HT-29 (cell line): ENCODE data around the gene ANHX. TPM values are rescaled to one million over a fixed set of nuclear protein-coding genes. Genes with fewer than 3 reads are reported as not detected.

Experiments used
- DNase-seq: peaks from one replicate; pipeline ENCODE4 v3.0.0-alpha.2; 2015; ENCODE audit warnings: low spot score
- small RNA-seq: library from RNA; depleted of rRNA; stranded (forward); fragments of <200 nt; gene quantifications from one replicate; pipeline ENCODE3, GENCODE V24; 2014
- total RNA-seq: library from RNA; depleted of rRNA; stranded (reverse); fragments of >200 nt; shearing (Covaris generic); gene quantifications from 2 replicates; pipeline ENCODE4 v1.2.3, GENCODE V29; 2014; rRNA removed

Gene ANHX
- total RNA-seq, 1 experiment from 2014 or later, result not detected

DNA sequence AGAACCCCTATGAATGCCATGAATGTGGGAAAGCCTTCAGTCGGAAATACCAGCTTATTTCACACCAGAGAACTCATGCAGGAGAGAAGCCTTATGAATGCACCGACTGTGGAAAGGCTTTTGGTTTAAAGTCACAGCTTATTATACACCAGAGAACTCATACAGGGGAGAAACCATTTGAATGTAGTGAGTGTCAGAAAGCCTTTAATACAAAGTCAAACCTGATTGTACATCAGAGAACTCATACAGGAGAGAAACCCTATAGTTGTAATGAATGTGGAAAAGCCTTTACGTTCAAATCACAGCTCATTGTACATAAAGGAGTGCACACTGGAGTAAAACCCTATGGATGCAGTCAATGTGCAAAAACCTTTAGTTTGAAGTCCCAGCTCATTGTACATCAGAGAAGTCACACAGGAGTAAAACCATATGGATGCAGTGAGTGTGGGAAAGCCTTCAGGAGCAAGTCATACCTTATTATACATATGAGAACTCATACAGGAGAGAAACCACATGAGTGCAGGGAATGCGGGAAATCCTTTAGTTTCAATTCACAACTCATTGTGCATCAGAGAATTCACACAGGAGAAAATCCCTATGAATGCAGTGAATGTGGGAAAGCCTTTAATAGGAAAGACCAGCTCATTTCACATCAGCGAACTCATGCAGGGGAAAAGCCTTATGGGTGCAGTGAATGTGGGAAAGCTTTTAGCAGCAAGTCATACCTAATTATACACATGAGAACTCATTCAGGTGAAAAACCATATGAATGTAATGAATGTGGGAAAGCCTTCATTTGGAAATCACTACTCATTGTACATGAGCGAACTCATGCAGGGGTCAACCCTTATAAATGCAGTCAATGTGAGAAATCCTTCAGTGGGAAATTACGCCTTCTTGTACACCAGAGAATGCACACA, 32.1 kb downstream of the ANHX start:
- DNase-seq, result peak; percentile 30

DNA sequence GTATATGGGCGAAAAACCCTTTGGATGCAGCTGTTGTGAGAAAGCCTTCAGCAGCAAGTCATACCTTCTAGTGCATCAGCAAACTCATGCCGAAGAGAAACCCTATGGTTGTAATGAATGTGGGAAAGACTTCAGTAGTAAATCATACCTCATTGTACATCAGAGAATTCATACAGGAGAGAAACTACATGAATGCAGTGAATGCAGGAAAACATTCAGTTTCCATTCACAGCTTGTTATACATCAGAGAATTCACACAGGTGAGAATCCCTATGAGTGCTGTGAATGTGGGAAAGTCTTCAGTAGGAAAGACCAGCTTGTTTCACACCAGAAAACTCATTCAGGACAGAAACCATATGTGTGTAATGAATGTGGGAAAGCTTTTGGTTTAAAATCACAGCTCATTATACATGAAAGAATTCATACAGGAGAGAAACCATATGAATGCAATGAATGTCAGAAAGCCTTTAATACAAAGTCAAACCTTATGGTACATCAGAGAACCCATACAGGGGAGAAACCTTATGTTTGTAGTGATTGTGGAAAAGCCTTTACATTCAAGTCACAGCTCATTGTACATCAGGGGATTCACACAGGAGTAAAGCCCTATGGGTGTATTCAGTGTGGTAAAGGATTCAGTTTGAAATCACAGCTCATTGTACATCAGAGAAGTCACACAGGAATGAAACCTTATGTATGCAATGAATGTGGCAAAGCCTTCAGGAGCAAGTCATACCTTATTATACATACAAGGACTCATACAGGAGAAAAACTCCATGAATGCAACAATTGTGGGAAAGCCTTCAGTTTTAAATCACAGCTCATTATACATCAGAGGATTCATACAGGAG, 33.0 kb downstream of the ANHX start:
- DNase-seq, result no peak

DNA sequence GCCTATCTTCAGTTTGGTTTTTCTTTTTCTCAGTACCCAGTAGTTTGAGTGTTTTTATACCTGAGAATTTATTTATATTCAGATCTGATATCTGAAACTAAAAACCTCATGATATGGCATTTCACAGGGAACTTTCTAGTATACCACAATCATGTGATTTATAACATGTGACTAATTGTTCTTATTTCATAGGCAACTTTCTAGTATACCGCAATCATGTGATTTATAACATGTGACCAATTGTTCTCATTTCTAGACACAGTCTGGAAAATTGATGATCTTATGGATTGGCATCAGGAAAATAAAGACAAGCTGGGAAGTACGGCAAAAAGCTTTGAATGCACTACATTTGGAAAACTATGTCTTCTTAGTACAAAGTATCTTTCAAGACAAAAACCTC, 33.8 kb downstream of the ANHX start:
- no peak for DNase-seq

DNA sequence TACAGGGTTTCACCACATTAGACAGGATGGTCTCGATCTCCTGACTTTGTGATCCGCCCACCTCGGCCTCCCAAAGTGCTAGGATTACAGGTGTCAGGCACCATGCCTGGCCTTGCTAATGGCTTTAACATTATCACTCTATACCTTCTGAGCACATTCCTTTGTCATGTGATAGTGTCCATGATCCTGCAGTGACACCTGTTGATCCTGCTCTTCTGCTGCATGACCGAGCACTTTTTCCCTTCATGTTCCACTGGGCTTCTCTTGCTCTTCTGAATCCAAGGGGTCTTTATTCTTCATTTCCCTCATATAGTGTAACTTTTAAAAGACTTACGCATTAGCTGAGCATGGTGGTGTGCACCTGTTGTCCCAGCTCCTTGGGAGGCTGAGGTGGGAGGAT, 42.8 kb downstream of the ANHX start:
- no peak for DNase-seq

DNA sequence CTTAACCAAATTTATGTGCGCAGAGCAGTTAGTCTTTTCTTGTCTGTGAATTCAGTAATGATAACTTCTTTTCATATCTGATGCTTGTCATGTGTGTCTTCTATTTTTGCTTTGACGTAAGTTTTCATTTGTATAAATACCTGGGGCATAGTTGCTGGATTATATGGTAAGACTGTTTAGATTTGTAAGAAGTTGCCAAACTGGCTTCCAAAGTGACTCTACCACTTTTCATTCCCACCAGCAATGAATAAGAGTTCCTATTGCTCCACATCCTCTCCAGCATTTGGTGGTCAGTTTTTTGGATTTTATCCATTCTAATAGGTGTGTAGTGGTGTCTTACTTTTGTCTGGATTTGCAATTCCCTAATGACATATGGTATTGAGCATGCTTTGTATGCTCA, 45.5 kb downstream of the ANHX start:
- DNase-seq, result no peak

DNA sequence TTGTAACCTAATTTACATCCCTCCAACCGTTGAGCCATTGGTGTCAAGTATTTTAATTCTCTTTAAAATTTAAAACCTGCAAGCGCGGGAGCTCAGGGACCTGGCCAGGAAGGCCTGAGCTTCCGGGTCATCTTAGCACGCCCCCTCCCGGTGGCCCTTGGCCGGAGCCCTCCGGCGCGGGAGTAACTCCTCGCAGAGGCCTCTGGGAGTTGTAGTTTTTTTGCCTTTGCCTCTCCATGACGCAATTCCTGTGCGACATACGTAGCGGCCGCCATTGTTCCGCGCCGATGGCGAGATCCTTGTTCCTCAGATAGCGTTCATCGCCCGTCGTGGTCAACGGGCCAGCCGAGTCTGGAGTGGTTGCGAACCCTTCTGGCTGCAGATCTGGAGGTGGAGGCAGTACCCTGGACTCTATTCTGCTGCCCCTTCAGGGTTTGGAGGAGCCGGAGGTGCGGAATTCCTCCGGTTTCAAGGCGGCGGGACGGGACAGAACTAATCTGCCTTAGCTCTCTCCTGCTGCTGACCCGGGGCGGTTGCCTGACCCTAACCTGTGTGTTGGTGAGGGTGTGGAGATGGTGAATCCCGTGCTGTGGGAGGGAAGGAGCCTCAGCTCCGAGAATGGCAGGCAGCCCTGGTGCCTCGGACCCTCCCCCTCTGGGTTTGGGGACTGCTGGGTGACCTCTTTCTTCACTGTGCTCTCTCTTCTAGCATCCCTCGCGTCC, 54.3 kb downstream of the ANHX start, which contains the start of gene ZNF268:
Gene ZNF268 (plus strand): TSS at position 258 of the 722 bp plus-strand sequence. CDS start 503 bp downstream, outside the sequence.
- DNase-seq, result peak; percentile 93

DNA sequence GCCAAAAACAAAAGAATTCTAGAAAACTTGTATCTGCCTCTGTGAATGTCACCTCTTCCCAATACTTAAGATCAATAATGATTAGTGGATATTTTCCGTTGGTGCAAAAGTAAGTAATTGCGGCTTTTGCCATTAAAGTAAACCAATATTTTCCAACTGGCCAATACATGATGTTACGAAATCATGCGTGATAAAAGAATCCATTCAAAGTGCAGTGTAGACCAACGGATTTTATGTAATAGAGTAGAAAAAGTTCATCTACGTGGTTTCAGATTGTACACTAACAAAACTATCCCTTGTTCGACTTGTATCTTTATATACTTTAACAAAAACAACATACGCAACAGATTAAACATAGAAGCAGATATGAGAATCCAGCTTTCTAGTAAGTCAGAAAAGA, 55.0 kb downstream of the ANHX start:
- DNase-seq, result no peak

DNA sequence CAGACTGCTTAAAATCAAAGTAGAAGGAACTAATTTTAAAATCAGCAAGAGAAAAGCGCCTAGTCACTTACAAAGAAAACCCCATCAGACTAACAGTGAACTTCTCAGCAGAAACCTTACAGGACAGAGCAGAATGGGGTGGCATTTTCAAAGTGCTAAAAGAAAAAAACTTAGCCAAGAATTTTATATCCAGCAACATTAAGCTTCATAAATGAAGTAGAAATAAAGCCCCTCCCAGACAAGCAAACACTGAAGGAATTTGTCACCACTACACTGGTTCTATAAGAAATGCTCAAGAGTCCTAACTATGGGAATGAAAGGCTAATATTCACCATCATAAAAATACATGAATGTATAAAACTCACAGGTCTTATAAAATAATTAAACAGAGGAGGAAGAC, 60.8 kb downstream of the ANHX start:
- DNase-seq, result no peak

DNA sequence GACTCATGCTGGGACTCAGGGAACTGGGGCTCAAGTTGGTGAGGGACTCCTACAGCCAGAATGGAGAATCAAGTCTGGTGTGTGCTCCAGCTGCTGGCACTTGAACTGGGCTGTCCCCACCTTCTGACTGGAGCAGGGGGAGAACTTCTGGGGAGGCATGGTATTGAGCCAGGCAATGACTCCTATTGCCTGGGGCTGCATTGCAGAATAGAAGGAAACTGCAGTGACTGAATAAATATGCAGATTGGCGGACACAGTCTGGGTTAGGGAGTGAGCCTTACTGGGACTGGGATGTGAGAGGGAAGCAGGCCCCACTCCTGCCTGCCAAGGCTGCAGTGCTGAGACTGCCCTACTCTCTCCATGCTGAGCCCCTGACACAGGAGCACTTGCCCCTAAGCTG, 63.2 kb downstream of the ANHX start:
- no peak for DNase-seq

Small RNAs within 50 kb of the gene (small RNA-seq; reads per million reads assigned to genes)
- gene RF00019, result not detected
- gene RNU6-717P, result not detected

Other genes with a start within 250 kb of the ANHX start
- 16.9 and 21.4 TPM in 2 replicates for gene ZNF26, start 249.5 kb downstream of the ANHX start, total RNA-seq
- 4.5 and 5.9 TPM in 2 replicates for gene ZNF84, start 198.4 kb downstream of the ANHX start, total RNA-seq
- gene ZNF140, start 155.0 kb downstream of the ANHX start, total RNA-seq, result 9.8 and 15.1 TPM in 2 replicates
- gene ZNF891, start 105.6 kb downstream of the ANHX start, total RNA-seq, result 0.50 and 0.61 TPM in 2 replicates
- 1.2 and 2.5 TPM in 2 replicates for gene ZNF10, start 105.2 kb downstream of the ANHX start, total RNA-seq
- gene ZNF268, start 54.4 kb downstream of the ANHX start, total RNA-seq, result 8.9 and 21.8 TPM in 2 replicates